ENCODE results near the gene TASOR2. TPM values are rescaled to one million over a fixed set of nuclear protein-coding genes. Genes with fewer than 3 reads are reported as not detected.

The TASOR2 gene
- 47.9 and 72.0 TPM in 2 replicates for total RNA-seq

DNA sequence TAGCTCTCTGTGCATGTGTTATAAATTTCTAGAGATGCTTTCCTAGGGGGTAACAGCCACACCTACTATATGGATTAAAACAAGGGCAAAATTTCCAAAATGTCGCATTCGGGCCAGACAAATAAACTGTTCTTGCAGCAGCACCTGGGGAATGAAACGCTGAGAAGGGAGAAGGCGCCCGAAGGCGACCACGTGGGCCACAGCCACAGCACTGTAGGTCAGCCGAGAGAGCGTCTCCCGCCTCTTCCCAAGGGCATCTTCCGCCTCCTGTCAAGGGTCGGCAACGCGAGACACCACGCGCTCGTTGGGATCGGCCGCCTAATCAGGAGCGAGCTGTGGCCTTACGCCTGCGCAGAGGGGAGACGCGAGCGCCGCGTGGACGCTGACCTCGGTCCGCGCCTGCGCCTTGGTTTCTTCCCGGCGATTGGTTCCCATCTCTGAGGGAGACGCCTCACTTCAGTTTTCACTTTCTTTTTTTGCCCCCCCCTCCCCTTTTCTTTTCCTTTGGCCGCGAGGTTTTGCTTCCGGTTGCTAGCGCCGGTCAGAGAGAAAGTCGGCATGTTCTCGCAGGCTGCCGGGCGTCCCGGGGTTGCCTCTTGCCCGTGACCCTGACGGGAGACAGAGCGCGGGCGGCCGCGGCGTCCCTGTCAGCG, at the start of gene TASOR2:
Gene TASOR2, plus strand, starts transcription at position 521 of the 653 bp plus-strand sequence. CDS start 35,805 bp downstream, outside the sequence.

DNA sequence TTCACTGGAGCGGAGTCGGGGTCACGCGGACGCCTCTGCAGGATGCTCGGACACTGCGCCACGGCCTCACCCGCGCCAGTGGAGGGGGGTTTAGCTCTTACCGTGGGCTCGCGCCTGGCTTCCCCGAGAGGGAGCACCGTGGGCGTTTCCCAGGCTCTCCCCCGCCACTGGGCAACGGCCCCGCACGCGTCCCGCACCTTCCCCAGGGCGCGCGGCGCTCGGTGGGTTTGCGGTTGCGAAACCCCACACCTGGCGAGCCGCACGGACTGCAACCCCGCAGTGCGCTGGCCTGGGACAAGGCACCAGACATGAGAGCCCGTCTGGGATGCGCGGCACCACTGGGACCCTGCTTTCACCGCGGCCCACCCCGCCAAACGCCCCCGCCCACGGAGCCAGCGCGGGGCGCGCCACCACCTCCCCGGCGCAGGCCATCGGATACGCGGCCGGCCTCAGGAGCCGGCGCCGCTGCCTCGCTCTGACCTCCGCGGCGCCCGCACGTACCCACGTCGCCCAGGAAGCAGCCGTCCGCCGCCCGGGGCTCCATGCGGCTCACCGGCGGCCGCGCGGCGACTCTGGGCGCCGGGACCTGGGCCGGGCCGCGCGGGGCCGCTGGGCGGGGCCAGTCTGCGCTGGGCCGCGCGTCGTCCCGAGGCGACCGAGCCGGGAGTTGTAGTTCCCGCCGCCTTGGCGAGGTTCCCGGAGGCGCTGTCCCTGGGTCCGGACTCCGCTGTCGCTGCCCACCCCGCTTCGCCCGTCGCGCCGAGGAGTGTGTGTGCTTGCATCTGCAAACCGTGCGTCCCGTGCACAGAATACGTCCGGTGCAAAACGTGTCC, 18.4 kb upstream of the TASOR2 start, which contains the start of gene ASB13:
Gene ASB13, minus strand, starts transcription at position 588 of the 833 bp plus-strand sequence. Its CDS starts 44 bp downstream, at position 544.

Other genes starting within 250 kb of the TASOR2 start
- gene CALML5, start 185.3 kb upstream of the TASOR2 start, total RNA-seq, result not detected in 2 replicates
- not detected in 2 replicates for gene CALML3, start 159.9 kb upstream of the TASOR2 start, total RNA-seq
- gene ASB13, start 18.2 kb upstream of the TASOR2 start, total RNA-seq, result 6.2 and 10.6 TPM in 2 replicates
- 561 and 578 TPM in 2 replicates for gene GDI2, start 128.6 kb downstream of the TASOR2 start, total RNA-seq
- gene ANKRD16, start 205.1 kb downstream of the TASOR2 start, total RNA-seq, result 5.8 and 8.3 TPM in 2 replicates
- 115 and 127 TPM in 2 replicates for gene FBH1, start 205.4 kb downstream of the TASOR2 start, total RNA-seq

All from endothelial cell of coronary artery (primary cell).